GM23338 (cell line): Measurements from ENCODE around the gene IRF5. TPM values are rescaled to one million over a fixed set of nuclear protein-coding genes. Genes with fewer than 3 reads are reported as not detected.
"Not testable (repeated sequence)": the region's sequence is repeated elsewhere in the genome, so short reads cannot be mapped to it uniquely, and the experiment has no call there.

ENCODE experiments used
- ATAC-seq: fragments of 200-7000 bp; cut with Tn5 transposase; 3 replicates; pipeline ENCODE4 v1.9.1; 2020
- DNase-seq: peaks from one replicate; pipeline ENCODE4 v3.0.0-alpha.2; 2015; ENCODE audit warnings: low spot score
- H2AFZ ChIP-seq: fragments of 200-600 bp; sonication (generic); 2 replicates; pipeline ENCODE4 v1.8.0; 2016; ENCODE audit warnings: antibody characterized with exemption, mild to moderate bottlenecking, moderate library complexity
- H3F3A ChIP-seq: fragments of 200-600 bp; sonication (generic); replicated peaks from 2 replicates; pipeline ENCODE4 v1.8.0; 2017; ENCODE audit warnings: antibody characterized with exemption, mixed run types, low read depth
- H3K27ac ChIP-seq: fragments of 200-600 bp; sonication (generic); 2 replicates; pipeline ENCODE4 v1.6.1; 2016; ENCODE audit warnings: low read depth
- H3K27me3 ChIP-seq: fragments of 200-600 bp; sonication (generic); 2 replicates; pipeline ENCODE4 v1.8.0; 2016; ENCODE audit warnings: mild to moderate bottlenecking, mixed run types, moderate library complexity; ENCODE audit not compliant: insufficient read depth
- H3K36me3 ChIP-seq: fragments of 200-600 bp; sonication (generic); 2 replicates; pipeline ENCODE4 v1.8.0; 2016; ENCODE audit warnings: mild to moderate bottlenecking; ENCODE audit not compliant: insufficient read depth
- H3K4me1 ChIP-seq: fragments of 200-600 bp; sonication (generic); 2 replicates; pipeline ENCODE4 v1.8.0; 2016; ENCODE audit warnings: mild to moderate bottlenecking, moderate library complexity; ENCODE audit not compliant: insufficient read depth
- H3K4me2 ChIP-seq: fragments of 200-600 bp; sonication (generic); 2 replicates; pipeline ENCODE4 v1.7.1; 2017; ENCODE audit warnings: mixed run types
- H3K4me3 ChIP-seq: fragments of 200-600 bp; sonication (generic); 2 replicates; pipeline ENCODE4 v1.6.1; 2016; ENCODE audit warnings: mixed run types
- H3K79me2 ChIP-seq: fragments of 200-600 bp; sonication (generic); replicated peaks from 2 replicates; pipeline ENCODE4 v1.8.0; 2017; ENCODE audit warnings: mild to moderate bottlenecking; ENCODE audit not compliant: insufficient read depth
- H3K9me2 ChIP-seq: fragments of 200-600 bp; sonication (generic); 2 replicates; pipeline ENCODE4 v1.8.0; 2017; ENCODE audit not compliant: insufficient read depth
- H4K20me1 ChIP-seq: fragments of 200-600 bp; sonication (generic); replicated peaks from 2 replicates; pipeline ENCODE4 v1.8.0; 2017; ENCODE audit warnings: mild to moderate bottlenecking; ENCODE audit not compliant: insufficient read depth
- H3K27ac Mint-ChIP-seq: 2 replicates; pipeline ENCODE4 v1.8.0; 2020; ENCODE audit warnings: inconsistent platforms, mild to moderate bottlenecking, moderate library complexity, mixed read lengths
- H3K27me3 Mint-ChIP-seq: 3 replicates; pipeline ENCODE4 v1.8.0; 2022; ENCODE audit warnings: low read depth, mild to moderate bottlenecking, moderate library complexity, mixed read lengths, inconsistent platforms; ENCODE audit not compliant: insufficient read depth, poor library complexity
- H3K36me3 Mint-ChIP-seq: 3 replicates; pipeline ENCODE4 v1.8.0; 2021; ENCODE audit warnings: low read depth, mild to moderate bottlenecking, inconsistent platforms, moderate library complexity, mixed read lengths
- H3K4me1 Mint-ChIP-seq: 3 replicates; pipeline ENCODE4 v1.8.0; 2020; ENCODE audit warnings: mild to moderate bottlenecking, inconsistent platforms, mixed read lengths
- H3K4me3 Mint-ChIP-seq: 3 replicates; pipeline ENCODE4 v1.8.0; 2021; ENCODE audit warnings: moderate library complexity, mild to moderate bottlenecking, inconsistent platforms, mixed read lengths
- H3K9me3 Mint-ChIP-seq: 3 replicates; pipeline ENCODE4 v1.8.0; 2020; ENCODE audit warnings: moderate library complexity, mild to moderate bottlenecking, inconsistent platforms, mixed read lengths
- CREB1 ChIP-seq: fragments of 250-450 bp; sonication (Bioruptor Pico); IDR thresholded peaks from 2 replicates; pipeline ENCODE4 v1.5.0; 2020; ENCODE audit warnings: low read depth, mild to moderate bottlenecking, moderate library complexity
- EZH2 ChIP-seq: fragments of 200-600 bp; sonication (generic); IDR thresholded peaks from one replicate; pipeline ENCODE4 v1.8.0; 2017; ENCODE audit warnings: antibody characterized with exemption, mild to moderate bottlenecking, low read depth; ENCODE audit not compliant: unreplicated experiment
- JUNB ChIP-seq: IDR thresholded peaks from one replicate; pipeline ENCODE4 v1.6.1; 2016; ENCODE audit warnings: antibody characterized with exemption; ENCODE audit not compliant: unreplicated experiment
- NANOG ChIP-seq: IDR thresholded peaks from 2 replicates; pipeline ENCODE4 v1.6.1; 2016; ENCODE audit warnings: antibody characterized with exemption, borderline replicate concordance
- POLR2AphosphoS5 ChIP-seq: IDR thresholded peaks from 2 replicates; pipeline ENCODE4 v1.6.1; 2016; ENCODE audit warnings: antibody characterized with exemption, low read depth
- STAT1 ChIP-seq: IDR thresholded peaks from one replicate; pipeline ENCODE4 v1.6.1; 2016; ENCODE audit warnings: antibody characterized with exemption; ENCODE audit not compliant: unreplicated experiment
- ZNF114 ChIP-seq: fragments of 250-450 bp; sonication (Bioruptor Pico); IDR thresholded peaks from 2 replicates; pipeline ENCODE4 v1.5.0; 2020; ENCODE audit warnings: mild to moderate bottlenecking, moderate library complexity
- ZNF331 ChIP-seq: fragments of 250-450 bp; sonication (Bioruptor Pico); IDR thresholded peaks from 2 replicates; pipeline ENCODE4 v1.5.0; 2020; ENCODE audit warnings: low read depth, mild to moderate bottlenecking, moderate library complexity
- polyA plus RNA-seq: library from polyadenylated mRNA; unstranded; fragments of >200 nt; fragmentation: Nextera tagmentation; extraction: Ambion mirVana; gene quantifications from 2 replicates; pipeline ENCODE4 v1.2.1, GENCODE V29; 2016
- total RNA-seq: library from RNA; depleted of rRNA; stranded (reverse); fragments of >200 nt; shearing (Covaris generic); gene quantifications from 2 replicates; pipeline ENCODE4 v1.2.3, GENCODE V29; 2014
- TF ChIP-seq, protein P1 (sequence below): IDR thresholded peaks from one replicate; pipeline ENCODE4 v1.6.1; 2018; ENCODE audit warnings: antibody characterized with exemption; ENCODE audit not compliant: unreplicated experiment
- TF ChIP-seq, protein P2 (sequence below): IDR thresholded peaks from 2 replicates; pipeline ENCODE4 v1.6.1; 2016; ENCODE audit warnings: antibody characterized with exemption

IRF5 gene
- total and polyA plus RNA-seq, 2 experiments from 2014 or later, result 0.37 to 3.7 TPM

DNA sequence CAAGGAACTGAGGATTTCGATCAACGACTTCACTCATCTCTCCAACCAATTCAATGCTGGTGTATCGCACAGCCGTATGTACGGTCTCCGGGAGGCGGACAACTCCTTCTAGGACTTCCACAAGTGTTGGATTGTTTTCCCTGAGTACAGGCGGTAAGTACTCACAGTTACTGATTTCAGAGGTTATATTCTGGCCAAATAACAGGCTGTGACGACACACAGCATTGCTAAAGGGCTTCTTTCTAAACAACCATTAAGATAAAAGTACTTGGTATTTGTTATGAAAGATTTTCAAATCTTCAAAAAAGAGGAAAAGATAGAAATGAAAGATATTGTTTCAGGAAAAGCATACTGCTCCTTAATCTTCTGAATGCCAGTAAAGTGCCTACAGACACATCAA, 52.2 kb downstream of the IRF5 start:
- Histone ChIP-seq H3K4me3 (no peak overlapping the region), H3K4me1 (peaks cover 14% of the 10 kb centered on the region), H3K4me2 (no peak overlapping the region), H3K27ac (no peak overlapping the region), H3K9me2 (no peaks in the 10 kb centered on the region), H3K79me2 (no peaks in the 10 kb centered on the region), H3K27me3 (no peaks in the 10 kb centered on the region), H3F3A (no peaks in the 10 kb centered on the region), H3K36me3 (peaks cover 8% of the 10 kb centered on the region; the same call in 1 of the 2 replicates), H4K20me1 (0 out of 2 replicates have a peak, but pooled peaks cover 3% of the 10 kb centered on the region), H2AFZ (no peak overlapping the region)
- ATAC-seq (no peak), DNase-seq (no peak)
- H3K4me1 Mint-ChIP-seq, result peaks cover 17% of the 10 kb centered on the region
- H3K36me3 Mint-ChIP-seq, result peaks cover 39% of the 10 kb centered on the region
- H3K4me3 Mint-ChIP-seq, result no peak overlapping the region
- H3K27ac Mint-ChIP-seq, result no peak overlapping the region
- H3K27me3 Mint-ChIP-seq, result peaks cover 3% of the 10 kb centered on the region
- no peaks in the 10 kb centered on the region for H3K9me3 Mint-ChIP-seq
- TF ChIP-seq ZNF114 (CRISPR knock-in tag) (no peak), ZNF331 (CRISPR knock-in tag) (no peak), POLR2AphosphoS5 (no peak), NANOG (no peak), EZH2 (no peak), STAT1 (no peak), CREB1 (CRISPR knock-in tag) (no peak), JUNB (no peak)
- TF ChIP-seq, protein P1, sequence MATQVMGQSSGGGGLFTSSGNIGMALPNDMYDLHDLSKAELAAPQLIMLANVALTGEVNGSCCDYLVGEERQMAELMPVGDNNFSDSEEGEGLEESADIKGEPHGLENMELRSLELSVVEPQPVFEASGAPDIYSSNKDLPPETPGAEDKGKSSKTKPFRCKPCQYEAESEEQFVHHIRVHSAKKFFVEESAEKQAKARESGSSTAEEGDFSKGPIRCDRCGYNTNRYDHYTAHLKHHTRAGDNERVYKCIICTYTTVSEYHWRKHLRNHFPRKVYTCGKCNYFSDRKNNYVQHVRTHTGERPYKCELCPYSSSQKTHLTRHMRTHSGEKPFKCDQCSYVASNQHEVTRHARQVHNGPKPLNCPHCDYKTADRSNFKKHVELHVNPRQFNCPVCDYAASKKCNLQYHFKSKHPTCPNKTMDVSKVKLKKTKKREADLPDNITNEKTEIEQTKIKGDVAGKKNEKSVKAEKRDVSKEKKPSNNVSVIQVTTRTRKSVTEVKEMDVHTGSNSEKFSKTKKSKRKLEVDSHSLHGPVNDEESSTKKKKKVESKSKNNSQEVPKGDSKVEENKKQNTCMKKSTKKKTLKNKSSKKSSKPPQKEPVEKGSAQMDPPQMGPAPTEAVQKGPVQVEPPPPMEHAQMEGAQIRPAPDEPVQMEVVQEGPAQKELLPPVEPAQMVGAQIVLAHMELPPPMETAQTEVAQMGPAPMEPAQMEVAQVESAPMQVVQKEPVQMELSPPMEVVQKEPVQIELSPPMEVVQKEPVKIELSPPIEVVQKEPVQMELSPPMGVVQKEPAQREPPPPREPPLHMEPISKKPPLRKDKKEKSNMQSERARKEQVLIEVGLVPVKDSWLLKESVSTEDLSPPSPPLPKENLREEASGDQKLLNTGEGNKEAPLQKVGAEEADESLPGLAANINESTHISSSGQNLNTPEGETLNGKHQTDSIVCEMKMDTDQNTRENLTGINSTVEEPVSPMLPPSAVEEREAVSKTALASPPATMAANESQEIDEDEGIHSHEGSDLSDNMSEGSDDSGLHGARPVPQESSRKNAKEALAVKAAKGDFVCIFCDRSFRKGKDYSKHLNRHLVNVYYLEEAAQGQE, result no peak

DNA sequence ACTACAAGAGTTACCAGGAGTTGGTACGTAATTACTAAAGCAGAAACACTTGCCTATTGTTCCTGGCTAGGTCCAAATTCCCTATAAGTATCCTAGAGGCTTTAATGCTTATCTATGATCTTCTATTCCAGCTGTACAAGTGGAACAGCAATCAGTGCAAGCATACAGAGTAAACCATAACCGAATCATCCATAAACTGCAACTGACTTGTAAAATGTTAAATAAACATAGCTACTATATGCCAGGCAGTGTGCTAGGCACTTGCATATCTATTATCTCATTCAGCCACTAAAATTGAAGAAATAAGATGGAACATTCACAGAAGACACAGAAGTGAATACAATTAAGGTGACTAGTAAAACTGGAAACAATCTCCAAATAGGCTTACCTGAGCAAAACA, 55.7 kb downstream of the IRF5 start:
- H3K4me3 Mint-ChIP-seq, result no peak overlapping the region
- no peak overlapping the region for H2AFZ ChIP-seq
- H3K9me3 Mint-ChIP-seq, result no peaks in the 10 kb centered on the region
- TF ChIP-seq JUNB (no peak), NANOG (no peak), STAT1 (no peak)
- TF ChIP-seq, protein P2, sequence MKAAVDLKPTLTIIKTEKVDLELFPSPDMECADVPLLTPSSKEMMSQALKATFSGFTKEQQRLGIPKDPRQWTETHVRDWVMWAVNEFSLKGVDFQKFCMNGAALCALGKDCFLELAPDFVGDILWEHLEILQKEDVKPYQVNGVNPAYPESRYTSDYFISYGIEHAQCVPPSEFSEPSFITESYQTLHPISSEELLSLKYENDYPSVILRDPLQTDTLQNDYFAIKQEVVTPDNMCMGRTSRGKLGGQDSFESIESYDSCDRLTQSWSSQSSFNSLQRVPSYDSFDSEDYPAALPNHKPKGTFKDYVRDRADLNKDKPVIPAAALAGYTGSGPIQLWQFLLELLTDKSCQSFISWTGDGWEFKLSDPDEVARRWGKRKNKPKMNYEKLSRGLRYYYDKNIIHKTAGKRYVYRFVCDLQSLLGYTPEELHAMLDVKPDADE, result no peak
- peaks cover 26% of the 10 kb centered on the region; the same call in 1 of the 2 replicates for H3K36me3 ChIP-seq
- no peak for DNase-seq
- H3F3A ChIP-seq, result no peaks in the 10 kb centered on the region
- no peaks in the 10 kb centered on the region for H3K4me1 Mint-ChIP-seq
- no peak overlapping the region for H3K27ac ChIP-seq
- no peaks in the 10 kb centered on the region for H3K4me1 ChIP-seq
- no peaks in the 10 kb centered on the region for H3K27me3 ChIP-seq
- no peaks in the 10 kb centered on the region for H3K9me2 ChIP-seq
- H3K36me3 Mint-ChIP-seq, result peaks cover 34% of the 10 kb centered on the region
- no peak for ATAC-seq
- no peak overlapping the region for H3K4me2 ChIP-seq
- H3K79me2 ChIP-seq, result no peaks in the 10 kb centered on the region
- 0 out of 2 replicates have a peak, but pooled peaks cover 3% of the 10 kb centered on the region for H4K20me1 ChIP-seq
- H3K4me3 ChIP-seq, result no peak overlapping the region
- no peak overlapping the region for H3K27ac Mint-ChIP-seq
- H3K27me3 Mint-ChIP-seq, result peaks cover 3% of the 10 kb centered on the region

DNA sequence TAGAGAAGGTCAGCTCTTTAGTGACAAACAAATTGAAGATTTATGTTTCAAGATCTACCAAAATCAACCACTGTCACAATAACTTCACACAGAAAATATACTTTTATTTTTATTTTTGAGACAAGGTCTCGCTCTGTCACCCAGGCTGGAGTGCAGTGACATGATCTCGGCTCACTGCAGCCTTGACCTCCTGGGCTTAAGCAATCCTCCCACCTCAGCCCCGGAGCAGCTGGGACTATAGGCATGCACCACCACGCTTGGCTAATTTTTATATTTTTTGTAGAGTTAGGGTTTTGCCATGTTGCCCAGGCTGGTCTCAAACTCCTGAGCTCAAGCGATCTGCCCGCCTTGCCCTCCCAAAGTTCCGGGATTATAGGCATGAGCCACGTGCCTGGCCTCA, 56.8 kb downstream of the IRF5 start:
- not testable (repeated sequence) for H3K9me2 ChIP-seq, H3K4me3 ChIP-seq, H3K27me3 Mint-ChIP-seq, H2AFZ ChIP-seq, H3K27ac ChIP-seq, H3K4me1 Mint-ChIP-seq, H3F3A ChIP-seq, H3K79me2 ChIP-seq, DNase-seq, H3K4me1 ChIP-seq, H3K27me3 ChIP-seq, H3K9me3 Mint-ChIP-seq, H3K4me3 Mint-ChIP-seq, ATAC-seq, H3K4me2 ChIP-seq
- 0 out of 2 replicates have a peak, but pooled peaks cover 11% of the 10 kb centered on the region for H4K20me1 ChIP-seq
- Mint-ChIP-seq H3K27ac (0 out of 2 replicates have a peak overlapping the region, but pooled peaks have one; percentile 31), H3K36me3 (peaks cover 34% of the 10 kb centered on the region)
- H3K36me3 ChIP-seq, result peaks cover 26% of the 10 kb centered on the region; the same call in 1 of the 2 replicates
